ENCODE data around the gene ITGBL1. TPM values are rescaled to one million over a fixed set of nuclear protein-coding genes. Genes with fewer than 3 reads are reported as not detected.

Gene ITGBL1
- total and polyA plus RNA-seq, 8 donors: 0.63 to 9.5 (median 1.6) TPM

GRCh38 chr13:101544979-101545378, 92.5 kb downstream of the ITGBL1 start:
- no peaks in the 10 kb centered on the region for H3K27me3 ChIP-seq
- H3K27ac ChIP-seq: no peak overlapping the region
- H3K36me3 ChIP-seq: no peaks in the 10 kb centered on the region
- H3K4me3 ChIP-seq: no peak overlapping the region
- DNase-seq (no peak), FAIRE-seq (no peak), ATAC-seq (no peak)
- TF ChIP-seq, protein P1, sequence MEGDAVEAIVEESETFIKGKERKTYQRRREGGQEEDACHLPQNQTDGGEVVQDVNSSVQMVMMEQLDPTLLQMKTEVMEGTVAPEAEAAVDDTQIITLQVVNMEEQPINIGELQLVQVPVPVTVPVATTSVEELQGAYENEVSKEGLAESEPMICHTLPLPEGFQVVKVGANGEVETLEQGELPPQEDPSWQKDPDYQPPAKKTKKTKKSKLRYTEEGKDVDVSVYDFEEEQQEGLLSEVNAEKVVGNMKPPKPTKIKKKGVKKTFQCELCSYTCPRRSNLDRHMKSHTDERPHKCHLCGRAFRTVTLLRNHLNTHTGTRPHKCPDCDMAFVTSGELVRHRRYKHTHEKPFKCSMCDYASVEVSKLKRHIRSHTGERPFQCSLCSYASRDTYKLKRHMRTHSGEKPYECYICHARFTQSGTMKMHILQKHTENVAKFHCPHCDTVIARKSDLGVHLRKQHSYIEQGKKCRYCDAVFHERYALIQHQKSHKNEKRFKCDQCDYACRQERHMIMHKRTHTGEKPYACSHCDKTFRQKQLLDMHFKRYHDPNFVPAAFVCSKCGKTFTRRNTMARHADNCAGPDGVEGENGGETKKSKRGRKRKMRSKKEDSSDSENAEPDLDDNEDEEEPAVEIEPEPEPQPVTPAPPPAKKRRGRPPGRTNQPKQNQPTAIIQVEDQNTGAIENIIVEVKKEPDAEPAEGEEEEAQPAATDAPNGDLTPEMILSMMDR (IDR thresholded peaks at IDR 0.05): no peak
- intact Hi-C loops (cut with DNase I): no loop called here
- no peaks in the 10 kb centered on the region for H3K4me1 ChIP-seq
- no peaks in the 10 kb centered on the region for H3K9me3 ChIP-seq
- 90 to 96% methylated on average over 9 of the region's 9 CpGs for WGBS, 2 donors

GRCh38 chr13:101545521-101545920, 93.0 kb downstream of the ITGBL1 start:
- ATAC-seq (no peak), FAIRE-seq (no peak), DNase-seq (no peak)
- intact Hi-C loops (cut with DNase I): no loop called here
- Histone ChIP-seq H3K4me3 (no peak overlapping the region), H3K36me3 (no peaks in the 10 kb centered on the region), H3K27ac (no peak overlapping the region), H3K9me3 (no peaks in the 10 kb centered on the region), H3K4me1 (no peaks in the 10 kb centered on the region), H3K27me3 (no peaks in the 10 kb centered on the region)
- 18 to 27% methylated on average over 1 of the region's 1 CpG for WGBS, 2 donors
- TF ChIP-seq, protein P1 (IDR thresholded peaks at IDR 0.05): no peak

DNA sequence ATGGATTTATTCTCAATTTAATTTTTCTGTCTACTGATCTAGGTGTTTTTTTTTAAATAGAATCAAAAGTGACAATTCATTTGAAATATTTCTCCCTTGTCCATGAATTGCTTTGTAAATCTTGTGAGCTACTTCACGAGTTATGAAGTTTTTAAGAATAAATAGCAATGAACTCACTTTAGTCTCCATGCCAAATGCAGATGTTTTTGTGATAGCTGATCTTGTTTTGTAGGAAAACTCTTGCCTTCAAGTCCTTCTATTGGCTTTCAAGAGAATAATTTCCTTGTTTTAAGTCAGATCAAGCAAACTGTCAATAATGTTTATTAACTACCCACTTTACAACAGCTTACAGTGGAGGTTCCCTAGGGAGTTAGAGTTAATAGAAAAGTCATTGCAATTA, 99.8 kb downstream of the ITGBL1 start:
- DNase-seq (no peak), ATAC-seq (no peak), FAIRE-seq (no peak)
- H3K4me3 ChIP-seq: no peak overlapping the region
- no peak overlapping the region for H3K27ac ChIP-seq
- H3K36me3 ChIP-seq: no peaks in the 10 kb centered on the region
- intact Hi-C loops (cut with DNase I): no loop called here
- no peaks in the 10 kb centered on the region for H3K9me3 ChIP-seq
- TF ChIP-seq, protein P1 (IDR thresholded peaks at IDR 0.05): no peak
- H3K27me3 ChIP-seq: no peaks in the 10 kb centered on the region
- 27 to 45% methylated on average over 1 of the region's 1 CpG for WGBS, 2 donors
- no peaks in the 10 kb centered on the region for H3K4me1 ChIP-seq

- H3K4me3 ChIP-seq: no peak overlapping the region
- no peaks in the 10 kb centered on the region for H3K27me3 ChIP-seq
- no peaks in the 10 kb centered on the region for H3K36me3 ChIP-seq
- DNase-seq (no peak), FAIRE-seq (no peak), ATAC-seq (no peak)
- no peaks in the 10 kb centered on the region for H3K4me1 ChIP-seq
- TF ChIP-seq, protein P1 (IDR thresholded peaks at IDR 0.05): no peak
- H3K27ac ChIP-seq: no peak overlapping the region
- intact Hi-C loops (cut with DNase I): no loop called here
- no peaks in the 10 kb centered on the region for H3K9me3 ChIP-seq
These were observed 100.3 kb downstream of the ITGBL1 start for GRCh38 chr13:101552786-101553185.

- H3K4me1 ChIP-seq: no peaks in the 10 kb centered on the region
- intact Hi-C loops (cut with DNase I): no loop called here
- no peak for DNase-seq
- 71 to 90% methylated on average over 2 of the region's 2 CpGs for WGBS, 2 donors
- no peaks in the 10 kb centered on the region for H3K36me3 ChIP-seq
- H3K4me3 ChIP-seq: no peak overlapping the region
- TF ChIP-seq, protein P1 (IDR thresholded peaks at IDR 0.05): no peak
- no peak for ATAC-seq
- FAIRE-seq: no peak
- no peak overlapping the region for H3K27ac ChIP-seq
- H3K27me3 ChIP-seq: no peaks in the 10 kb centered on the region
- H3K9me3 ChIP-seq: no peaks in the 10 kb centered on the region
These were observed 102.1 kb downstream of the ITGBL1 start for GRCh38 chr13:101554420-101555125.

Data from pancreas (tissue), 10 donors.